Measurements from ENCODE around the gene CDCA4. TPM values are rescaled to one million over a fixed set of nuclear protein-coding genes. Genes with fewer than 3 reads are reported as not detected.
"Not testable (repeated sequence)": the region's sequence is repeated elsewhere in the genome, so short reads cannot be mapped to it uniquely, and the experiment has no call there.

The CDCA4 gene
- total RNA-seq, 2 donors from 2014 or later = 49.2 to 58.6 TPM

- Mint-ChIP-seq H3K27me3 (no peaks in the 10 kb centered on the region), H3K4me3 (no peak overlapping the region), H3K36me3 (ENCODE audit: low read depth) (peaks cover 68% of the 10 kb centered on the region), H3K4me1 (peaks cover 5% of the 10 kb centered on the region), H3K27ac (no peak overlapping the region), H3K9me3 (no peaks in the 10 kb centered on the region)
- ATAC-seq (replicated peaks) = no peak
These were observed 29.6 kb upstream of the CDCA4 start for GRCh38 chr14:105050551-105050897.

- Mint-ChIP-seq H3K4me1 (peaks cover 6% of the 10 kb centered on the region), H3K27ac (no peak overlapping the region), H3K9me3 (no peaks in the 10 kb centered on the region), H3K4me3 (no peak overlapping the region), H3K36me3 (ENCODE audit: low read depth) (peaks cover 63% of the 10 kb centered on the region), H3K27me3 (no peaks in the 10 kb centered on the region)
- ATAC-seq (replicated peaks) = no peak
These were observed 29.1 kb upstream of the CDCA4 start for GRCh38 chr14:105049753-105050550.

GRCh38 chr14:105047283-105048016 lies 26.6 kb upstream of the CDCA4 start:
- Mint-ChIP-seq H3K27me3 (peaks cover 5% of the 10 kb centered on the region), H3K9me3 (no peaks in the 10 kb centered on the region), H3K4me3 (no peak overlapping the region), H3K4me1 (peaks cover 12% of the 10 kb centered on the region), H3K27ac (peak overlapping the region; percentile 38), H3K36me3 (ENCODE audit: low read depth) (peaks cover 38% of the 10 kb centered on the region)
- ATAC-seq (replicated peaks) = peak; percentile 34

GRCh38 chr14:105046891-105047282 lies 26.0 kb upstream of the CDCA4 start:
- Mint-ChIP-seq H3K4me3 (no peak overlapping the region), H3K27me3 (peaks cover 5% of the 10 kb centered on the region), H3K27ac (peak overlapping the region; percentile 38)

GRCh38 chr14:105045710-105046326 lies 24.9 kb upstream of the CDCA4 start:
- Mint-ChIP-seq H3K4me1 (peaks cover 12% of the 10 kb centered on the region), H3K9me3 (no peaks in the 10 kb centered on the region), H3K36me3 (ENCODE audit: low read depth) (peaks cover 21% of the 10 kb centered on the region), H3K4me3 (no peak overlapping the region), H3K27me3 (peaks cover 5% of the 10 kb centered on the region), H3K27ac (no peak overlapping the region)
- ATAC-seq (replicated peaks) = peak; percentile 92

More at GRCh38 chr14:105046891-105047282, 26.0 kb upstream of the CDCA4 start:
- no peak for ATAC-seq (replicated peaks)
- peaks cover 12% of the 10 kb centered on the region for H3K4me1 Mint-ChIP-seq
- H3K9me3 Mint-ChIP-seq = no peaks in the 10 kb centered on the region
- peaks cover 32% of the 10 kb centered on the region for H3K36me3 Mint-ChIP-seq (ENCODE audit: low read depth)

GRCh38 chr14:105043641-105044040 lies 22.8 kb upstream of the CDCA4 start:
- Mint-ChIP-seq H3K4me1 (peaks cover 12% of the 10 kb centered on the region), H3K9me3 (no peaks in the 10 kb centered on the region), H3K4me3 (no peak overlapping the region), H3K27ac (no peak overlapping the region), H3K27me3 (peaks cover 5% of the 10 kb centered on the region), H3K36me3 (ENCODE audit: low read depth) (peaks cover under 1% of the 10 kb centered on the region)
- ATAC-seq (replicated peaks) = no peak

- ATAC-seq (replicated peaks) = no peak
- Mint-ChIP-seq H3K36me3 (ENCODE audit: low read depth) (no peaks in the 10 kb centered on the region), H3K4me3 (no peak overlapping the region), H3K27me3 (peaks cover 5% of the 10 kb centered on the region), H3K4me1 (peaks cover 12% of the 10 kb centered on the region), H3K9me3 (no peaks in the 10 kb centered on the region), H3K27ac (no peak overlapping the region)
These were observed 21.9 kb upstream of the CDCA4 start for GRCh38 chr14:105042813-105043212.

- Mint-ChIP-seq H3K27ac (no peak overlapping the region), H3K4me1 (peaks cover 12% of the 10 kb centered on the region)
These were observed 21.2 kb upstream of the CDCA4 start for GRCh38 chr14:105041841-105042765.

GRCh38 chr14:105039458-105040205 lies 18.7 kb upstream of the CDCA4 start:
- no peak overlapping the region for H3K27ac Mint-ChIP-seq
- H3K36me3 Mint-ChIP-seq (ENCODE audit: low read depth) = no peaks in the 10 kb centered on the region
- no peak overlapping the region for H3K4me3 Mint-ChIP-seq
- H3K9me3 Mint-ChIP-seq = no peaks in the 10 kb centered on the region
- H3K4me1 Mint-ChIP-seq = peaks cover 3% of the 10 kb centered on the region
- peaks cover 3% of the 10 kb centered on the region for H3K27me3 Mint-ChIP-seq
- ATAC-seq (replicated peaks) = no peak

More at GRCh38 chr14:105041841-105042765, 21.2 kb upstream of the CDCA4 start:
- no peak for ATAC-seq (replicated peaks)
- peaks cover 5% of the 10 kb centered on the region for H3K27me3 Mint-ChIP-seq
- no peaks in the 10 kb centered on the region for H3K9me3 Mint-ChIP-seq
- H3K4me3 Mint-ChIP-seq = no peak overlapping the region
- no peaks in the 10 kb centered on the region for H3K36me3 Mint-ChIP-seq (ENCODE audit: low read depth)

- H3K9me3 Mint-ChIP-seq; ATAC-seq (replicated peaks); H3K36me3 Mint-ChIP-seq (ENCODE audit: low read depth); H3K4me3 Mint-ChIP-seq; H3K27ac Mint-ChIP-seq; H3K4me1 Mint-ChIP-seq; H3K27me3 Mint-ChIP-seq: not testable (repeated sequence)
These were observed 14.7 kb upstream of the CDCA4 start for GRCh38 chr14:105035616-105036015.

GRCh38 chr14:105034315-105035039 lies 13.6 kb upstream of the CDCA4 start:
- H3K4me3 Mint-ChIP-seq = no peak overlapping the region
- H3K4me1 Mint-ChIP-seq = peaks cover 6% of the 10 kb centered on the region
- H3K9me3 Mint-ChIP-seq = peaks cover 4% of the 10 kb centered on the region
- H3K27ac Mint-ChIP-seq = no peak overlapping the region
- no peaks in the 10 kb centered on the region for H3K36me3 Mint-ChIP-seq (ENCODE audit: low read depth)
- no peaks in the 10 kb centered on the region for H3K27me3 Mint-ChIP-seq
- no peak for ATAC-seq (replicated peaks)

- H3K27ac Mint-ChIP-seq; H3K27me3 Mint-ChIP-seq; H3K4me1 Mint-ChIP-seq; H3K9me3 Mint-ChIP-seq; H3K36me3 Mint-ChIP-seq (ENCODE audit: low read depth): not testable (repeated sequence)
- peak overlapping the region; percentile 68 for H3K4me3 Mint-ChIP-seq
- ATAC-seq (replicated peaks) = peak; percentile 40
These were observed 12.6 kb upstream of the CDCA4 start for GRCh38 chr14:105033412-105033900.

- not testable (repeated sequence) for H3K4me1 Mint-ChIP-seq; H3K27me3 Mint-ChIP-seq; H3K36me3 Mint-ChIP-seq (ENCODE audit: low read depth); H3K9me3 Mint-ChIP-seq; H3K27ac Mint-ChIP-seq; ATAC-seq (replicated peaks)
- peak overlapping the region; percentile 68 for H3K4me3 Mint-ChIP-seq
These were observed 11.6 kb upstream of the CDCA4 start for GRCh38 chr14:105032451-105032901.

Measured in activated T-helper 17 cell treated with anti-CD3 and anti-CD28 coated beads, Interleukin-2, amount 50 U/mL, for 72 hours (primary cell).